Esophagus (tissue), 2 donors: Measurements from ENCODE around the gene SLC17A7. TPM values are rescaled to one million over a fixed set of nuclear protein-coding genes. Genes with fewer than 3 reads are reported as not detected.

Experiments used
- H3K27ac ChIP-seq, 2 donors: one replicate each; pipeline ENCODE4 v1.5.1; 2013; ENCODE audit warnings: low read depth in 2 of 2, mild to moderate bottlenecking in 2 of 2, inconsistent platforms in 1 of 2, low read length in 1 of 2, moderate library complexity in 1 of 2
- H3K27me3 ChIP-seq, 2 donors: one replicate each; pipeline ENCODE4 v1.6.1; 2013; ENCODE audit warnings: low read length in 2 of 2, control low read depth in 1 of 2, mild to moderate bottlenecking in 1 of 2; ENCODE audit not compliant: insufficient read depth in 2 of 2, control insufficient read depth in 1 of 2
- H3K36me3 ChIP-seq, 2 donors: one replicate each; pipeline ENCODE4 v1.6.1; 2013; ENCODE audit warnings: low read length in 1 of 2; ENCODE audit not compliant: control insufficient read depth in 2 of 2, insufficient read depth in 2 of 2
- H3K4me1 ChIP-seq, 2 donors: one replicate each; pipeline ENCODE4 v1.6.1; 2013; ENCODE audit warnings: low read length in 1 of 2; ENCODE audit not compliant: control insufficient read depth in 2 of 2, insufficient read depth in 2 of 2
- H3K4me3 ChIP-seq, 2 donors: one replicate each; pipeline ENCODE4 v1.5.1; 2013; ENCODE audit warnings: low read length in 2 of 2, mild to moderate bottlenecking in 2 of 2, low read depth in 1 of 2, moderate library complexity in 1 of 2
- H3K9me3 ChIP-seq, 2 donors: one replicate each; pipeline ENCODE4 v1.6.1; 2013; ENCODE audit warnings: mild to moderate bottlenecking in 2 of 2, low read depth in 1 of 2, low read length in 1 of 2, moderate library complexity in 1 of 2; ENCODE audit not compliant: control insufficient read depth in 2 of 2, insufficient read depth in 1 of 2
- WGBS, 2 donors: extraction: QIAGEN DNeasy Blood & Tissue Kit; methylation state at CpG; one replicate each; pipeline ENCODE4 v1.1.7; 2013; 5-methylcytosine and 5-hydroxymethylcytosine counted together
- polyA plus RNA-seq, 2 donors: library from polyadenylated mRNA; stranded (reverse); fragments of 200-250 nt; gene quantifications; one replicate each; pipeline ENCODE4 v1.2.3, GENCODE V29; 2013
- donor health status: healthy with polysubstance abuse.
- donor health status: Bipolar disorder and iron deficiency.

Gene SLC17A7
- polyA plus RNA-seq, 2 donors: 0.28 to 0.29 TPM

DNA sequence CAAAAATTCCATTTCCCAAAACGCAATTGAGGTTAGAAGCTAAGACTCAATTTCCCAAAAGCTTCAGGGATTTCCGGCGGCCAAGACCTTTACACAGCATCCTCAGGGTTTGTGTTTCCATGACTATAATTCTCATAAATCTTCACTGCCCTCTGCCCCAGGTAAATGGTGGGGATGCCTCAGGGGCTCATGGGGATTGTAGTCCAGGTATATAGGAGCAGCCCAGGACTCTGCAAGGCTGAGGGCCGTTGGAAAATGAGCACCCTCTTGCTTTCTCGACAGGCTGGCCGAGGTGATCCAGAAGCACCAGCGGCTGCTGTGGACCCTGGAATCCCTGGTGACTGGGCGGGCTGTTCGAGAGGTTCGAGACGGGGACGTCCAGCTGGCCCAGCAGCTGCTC lies 18.1 kb upstream of the SLC17A7 start:
- Histone ChIP-seq H3K4me3 (no peak overlapping the region), H3K36me3 (peaks cover 0 to 17% of the 10 kb centered on the region in 2 donors), H3K27ac (no peak overlapping the region), H3K4me1 (peaks cover 0 to 2% of the 10 kb centered on the region in 2 donors), H3K9me3 (no peaks in the 10 kb centered on the region), H3K27me3 (no peaks in the 10 kb centered on the region)
- WGBS, 2 donors: 89 to 93% methylated on average over 12 of the region's 12 CpGs

GRCh38 chr19:49458567-49458903 lies 17.2 kb upstream of the SLC17A7 start:
- Histone ChIP-seq H3K9me3 (no peaks in the 10 kb centered on the region), H3K4me1 (peaks cover 0 to 2% of the 10 kb centered on the region in 2 donors), H3K4me3 (no peak overlapping the region), H3K27ac (peak overlapping the region; percentile 0 to 43), H3K27me3 (no peaks in the 10 kb centered on the region), H3K36me3 (peaks cover 0 to 14% of the 10 kb centered on the region in 2 donors)
- 87 to 89% methylated on average over 5 of the region's 5 CpGs for WGBS, 2 donors

- H3K4me1 ChIP-seq: peaks cover 0 to 2% of the 10 kb centered on the region in 2 donors
- WGBS, 2 donors: 79 to 82% methylated on average over 5 of the region's 5 CpGs
These were observed 15.0 kb upstream of the SLC17A7 start for GRCh38 chr19:49456326-49456725.

DNA sequence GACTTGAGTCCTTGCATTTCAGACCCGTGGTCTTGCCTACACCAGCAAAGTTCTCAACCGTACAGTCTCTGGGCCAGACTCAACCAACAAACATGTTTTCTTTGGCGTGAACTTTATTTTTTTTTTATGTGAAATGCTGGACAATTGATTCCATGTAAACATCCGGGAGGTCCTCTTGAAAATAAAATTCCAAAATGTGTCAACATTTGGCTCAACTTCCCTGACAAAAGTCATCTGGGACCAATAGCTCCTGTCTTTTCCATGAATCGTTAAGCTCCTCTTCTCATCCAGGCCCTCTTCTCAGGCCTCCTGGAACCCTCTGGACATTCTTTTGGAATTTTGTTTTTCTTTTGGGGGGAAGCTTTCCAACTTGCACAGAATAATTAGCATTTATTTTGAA lies 14.4 kb upstream of the SLC17A7 start:
- WGBS, 2 donors: 68 to 72% methylated on average over 5 of the region's 5 CpGs
- H3K36me3 ChIP-seq: peaks cover 0 to 6% of the 10 kb centered on the region in 2 donors
- H3K27ac ChIP-seq: no peak overlapping the region
- H3K4me3 ChIP-seq: no peak overlapping the region
- H3K9me3 ChIP-seq: no peaks in the 10 kb centered on the region
- H3K27me3 ChIP-seq: no peaks in the 10 kb centered on the region
- H3K4me1 ChIP-seq: peaks cover 0 to 2% of the 10 kb centered on the region in 2 donors

More at GRCh38 chr19:49456326-49456725, 15.0 kb upstream of the SLC17A7 start:
- H3K27ac ChIP-seq: no peak overlapping the region
- no peak overlapping the region for H3K4me3 ChIP-seq
- H3K27me3 ChIP-seq: no peaks in the 10 kb centered on the region
- H3K36me3 ChIP-seq: peaks cover 0 to 6% of the 10 kb centered on the region in 2 donors
- H3K9me3 ChIP-seq: no peaks in the 10 kb centered on the region

DNA sequence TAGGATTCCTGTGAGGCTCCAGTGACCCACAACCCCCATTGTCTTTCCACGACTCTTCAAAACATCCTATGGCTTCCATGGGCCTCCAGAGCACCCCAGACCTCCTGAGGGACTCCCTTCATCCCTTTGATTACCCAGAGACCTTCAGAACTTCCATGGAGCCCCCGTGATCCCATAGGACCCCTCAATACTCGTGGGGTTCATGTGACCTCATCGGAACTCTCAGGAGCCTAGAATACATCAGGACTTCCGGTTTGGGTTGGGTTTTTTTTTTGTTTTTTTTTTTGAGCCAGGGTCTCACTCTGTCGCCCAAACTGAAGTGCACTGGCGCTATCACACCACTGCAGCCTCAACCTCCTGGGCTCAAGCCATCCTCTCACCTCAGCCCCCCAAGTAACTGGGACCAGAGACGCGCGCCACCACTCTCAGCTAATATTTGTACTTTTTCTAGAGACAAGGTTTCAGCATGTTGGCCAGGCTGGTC lies 12.5 kb upstream of the SLC17A7 start:
- H3K4me3 ChIP-seq: peak overlapping the region; percentile 64 to 75
- peaks cover 0 to under 1% of the 10 kb centered on the region in 2 donors for H3K4me1 ChIP-seq
- no peaks in the 10 kb centered on the region for H3K27me3 ChIP-seq
- peak overlapping the region; percentile 91 to 100 for H3K27ac ChIP-seq
- WGBS, 2 donors: 35 to 37% methylated on average over 10 of the region's 10 CpGs
- H3K9me3 ChIP-seq: no peaks in the 10 kb centered on the region
- peaks cover 0 to 5% of the 10 kb centered on the region in 2 donors for H3K36me3 ChIP-seq

DNA sequence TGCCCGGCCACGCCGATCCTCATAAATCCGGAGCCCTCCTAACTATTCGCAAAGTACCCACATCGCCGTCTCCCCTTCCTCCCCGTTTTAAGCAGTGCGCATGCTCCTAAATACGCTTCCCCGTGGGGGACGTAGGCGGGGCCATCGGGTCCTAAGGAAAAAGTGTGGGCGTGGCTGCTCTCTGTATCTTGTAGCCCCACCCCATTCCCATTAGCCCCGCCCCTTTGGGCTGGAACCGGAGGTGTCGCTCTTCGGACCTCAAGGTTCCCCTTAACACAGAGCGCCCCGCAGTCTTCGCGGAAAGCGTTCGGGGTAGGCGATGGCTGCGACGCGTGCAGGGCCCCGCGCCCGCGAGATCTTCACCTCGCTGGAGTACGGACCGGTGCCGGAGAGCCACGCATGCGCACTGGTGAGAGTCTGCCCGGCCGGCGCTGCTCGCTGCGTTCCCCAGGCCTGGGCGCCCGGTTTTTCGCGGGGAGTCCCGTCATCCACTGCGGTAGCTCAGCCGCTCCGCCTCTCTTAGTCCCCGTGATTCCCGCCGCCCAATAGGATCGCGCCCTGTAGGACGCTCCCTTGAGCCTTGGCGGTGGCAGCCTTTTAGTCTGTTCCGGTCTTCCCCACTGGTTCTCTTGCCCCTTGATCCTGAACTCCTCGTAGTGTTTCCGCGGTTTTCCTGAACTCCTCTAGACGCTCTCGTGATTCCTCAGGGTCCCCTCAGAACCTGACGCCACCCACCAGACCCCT lies 11.9 kb upstream of the SLC17A7 start, which contains the start of gene ALDH16A1:
ALDH16A1 (plus strand) TSS at position 213 of the 744 bp plus-strand sequence; CDS start at position 320, 107 bp downstream.
- H3K4me3 ChIP-seq: peak within 1 kb of the TSS; percentile 75 to 84
- H3K4me1 ChIP-seq: no peaks in the 10 kb centered on the region
- H3K36me3 ChIP-seq: peaks cover 5% of the 10 kb centered on the region in 2 donors
- no peaks in the 10 kb centered on the region for H3K27me3 ChIP-seq
- 0% methylated on average over 62 to 66 of the region's 66 CpGs for WGBS, 2 donors
- no peaks in the 10 kb centered on the region for H3K9me3 ChIP-seq
- H3K27ac ChIP-seq: peak within 1 kb of the TSS; percentile 97 to 100

GRCh38 chr19:49451430-49452181 lies 10.3 kb upstream of the SLC17A7 start, which contains the start of gene PIH1D1:
TSS of gene PIH1D1 (minus strand) at chr19:49451814. CDS start at chr19:49451574, 240 bp downstream.
- Histone ChIP-seq H3K4me1 (no peaks in the 10 kb centered on the region), H3K36me3 (peaks cover 5 to 14% of the 10 kb centered on the region in 2 donors), H3K9me3 (no peaks in the 10 kb centered on the region), H3K4me3 (peak within 1 kb of the TSS; percentile 76 to 84), H3K27ac (peak within 1 kb of the TSS; percentile 97 to 100), H3K27me3 (no peaks in the 10 kb centered on the region)
- 1% methylated on average over 42 of the region's 42 CpGs for WGBS, 2 donors

- Histone ChIP-seq H3K9me3 (no peaks in the 10 kb centered on the region), H3K27me3 (no peaks in the 10 kb centered on the region), H3K27ac (no peak overlapping the region), H3K4me1 (no peaks in the 10 kb centered on the region), H3K4me3 (peak overlapping the region in 1 of 2 donors; percentile 84), H3K36me3 (peaks cover 5 to 16% of the 10 kb centered on the region in 2 donors)
- WGBS, 2 donors: 79 to 82% methylated on average over 7 of the region's 7 CpGs
These were observed 9.1 kb upstream of the SLC17A7 start for GRCh38 chr19:49450405-49450804.

GRCh38 chr19:49448432-49448786 lies 7.1 kb upstream of the SLC17A7 start:
- no peaks in the 10 kb centered on the region for H3K4me1 ChIP-seq
- no peaks in the 10 kb centered on the region for H3K9me3 ChIP-seq
- no peak overlapping the region for H3K4me3 ChIP-seq
- WGBS, 2 donors: 87 to 93% methylated on average over 6 of the region's 6 CpGs
- H3K36me3 ChIP-seq: peaks cover 5 to 16% of the 10 kb centered on the region in 2 donors
- no peaks in the 10 kb centered on the region for H3K27me3 ChIP-seq
- H3K27ac ChIP-seq: peak overlapping the region in 1 of 2 donors; percentile 35
